Measurements from ENCODE around the gene B3GALNT1. TPM values are rescaled to one million over a fixed set of nuclear protein-coding genes. Genes with fewer than 3 reads are reported as not detected.

The B3GALNT1 gene
- total RNA-seq: 11.9 and 12.9 TPM in 2 replicates

GRCh38 chr3:161104561-161105551 is at the start of gene B3GALNT1:
Gene B3GALNT1, minus strand, starts transcription at chr3:161105349. Its CDS starts 18,595 bp downstream, at chr3:161086754.
- peak; percentile 10 to 46 for DNase-seq (ENCODE audit: low read depth in 2 of 2)

GRCh38 chr3:161153480-161153879 is 48.3 kb upstream of the B3GALNT1 start:
- no peak for DNase-seq (ENCODE audit: low read depth in 2 of 2)

- no peak for DNase-seq (ENCODE audit: low read depth in 2 of 2)
Observed at GRCh38 chr3:161150001-161150525, 44.9 kb upstream of the B3GALNT1 start.

- no peak for DNase-seq (ENCODE audit: low read depth in 2 of 2)
Observed at GRCh38 chr3:161149529-161149928, 44.4 kb upstream of the B3GALNT1 start.

GRCh38 chr3:161148832-161149475 is 43.8 kb upstream of the B3GALNT1 start:
- DNase-seq (ENCODE audit: low read depth in 2 of 2): no peak

GRCh38 chr3:161142486-161142885 is 37.3 kb upstream of the B3GALNT1 start:
- DNase-seq (ENCODE audit: low read depth in 2 of 2): no peak

GRCh38 chr3:161139686-161140085 is 34.5 kb upstream of the B3GALNT1 start:
- peak in 1 of 2 donors; percentile 18 for DNase-seq (ENCODE audit: low read depth in 2 of 2)

- no peak for DNase-seq (ENCODE audit: low read depth in 2 of 2)
Observed at GRCh38 chr3:161137260-161137659, 32.1 kb upstream of the B3GALNT1 start.

GRCh38 chr3:161132391-161132790 is 27.2 kb upstream of the B3GALNT1 start:
- DNase-seq (ENCODE audit: low read depth in 2 of 2): no peak

- DNase-seq (ENCODE audit: low read depth in 2 of 2): no peak
Observed at GRCh38 chr3:161126495-161126894, 21.3 kb upstream of the B3GALNT1 start.

- peak; percentile 11 to 69 for DNase-seq (ENCODE audit: low read depth in 2 of 2)
Observed at GRCh38 chr3:161117646-161118045, 12.5 kb upstream of the B3GALNT1 start.

GRCh38 chr3:161108840-161109239 is 3.7 kb upstream of the B3GALNT1 start:
- DNase-seq (ENCODE audit: low read depth in 2 of 2): no peak

- no peak for DNase-seq (ENCODE audit: low read depth in 2 of 2)
Observed at GRCh38 chr3:161107311-161107710, 2.2 kb upstream of the B3GALNT1 start.

- DNase-seq (ENCODE audit: low read depth in 2 of 2): no peak
Observed at GRCh38 chr3:161103776-161104385, 1.3 kb downstream of the B3GALNT1 start.

- DNase-seq (ENCODE audit: low read depth in 2 of 2): no peak
Observed at GRCh38 chr3:161101609-161102008, 3.5 kb downstream of the B3GALNT1 start.

GRCh38 chr3:161100994-161101393 is 4.2 kb downstream of the B3GALNT1 start:
- no peak for DNase-seq (ENCODE audit: low read depth in 2 of 2)

GRCh38 chr3:161096771-161097367 is 8.3 kb downstream of the B3GALNT1 start:
- peak; percentile 14 to 48 for DNase-seq (ENCODE audit: low read depth in 2 of 2)

- DNase-seq (ENCODE audit: low read depth in 2 of 2): peak in 1 of 2 donors; percentile 12
Observed at GRCh38 chr3:161093895-161094294, 11.3 kb downstream of the B3GALNT1 start.

- DNase-seq (ENCODE audit: low read depth in 2 of 2): peak in 1 of 2 donors; percentile 30
Observed at GRCh38 chr3:161084277-161084676, 20.9 kb downstream of the B3GALNT1 start.

GRCh38 chr3:161083131-161083530 is 22.0 kb downstream of the B3GALNT1 start:
- DNase-seq (ENCODE audit: low read depth in 2 of 2): no peak

GRCh38 chr3:161082063-161082462 is 23.1 kb downstream of the B3GALNT1 start:
- peak; percentile 21 to 33 for DNase-seq (ENCODE audit: low read depth in 2 of 2)

All from dermis microvascular lymphatic vessel endothelial cell (primary cell).